ENCODE results near the gene EPN1.

Gene EPN1

GRCh38 chr19:55679343-55680257 is 4.6 kb downstream of the EPN1 start:
- no peak for DNase-seq (ENCODE audit: low spot score)

GRCh38 chr19:55680339-55681130 is 5.5 kb downstream of the EPN1 start:
- no peak for DNase-seq (ENCODE audit: low spot score)

- no peak for DNase-seq (ENCODE audit: low spot score)
Observed at GRCh38 chr19:55681131-55682092, 6.4 kb downstream of the EPN1 start.

GRCh38 chr19:55683449-55684261 is 8.6 kb downstream of the EPN1 start:
- DNase-seq (ENCODE audit: low spot score) = no peak

- DNase-seq (ENCODE audit: low spot score) = no peak
Observed at GRCh38 chr19:55684946-55685681, 10.1 kb downstream of the EPN1 start.

- DNase-seq (ENCODE audit: low spot score) = no peak
Observed at GRCh38 chr19:55685776-55686175, 10.8 kb downstream of the EPN1 start.

- DNase-seq (ENCODE audit: low spot score) = no peak
Observed at GRCh38 chr19:55686311-55687050, 11.5 kb downstream of the EPN1 start.

GRCh38 chr19:55687281-55688201 is 12.5 kb downstream of the EPN1 start:
- no peak for DNase-seq (ENCODE audit: low spot score)

GRCh38 chr19:55688422-55689218 is 13.6 kb downstream of the EPN1 start:
- DNase-seq (ENCODE audit: low spot score) = no peak

GRCh38 chr19:55689411-55690108 is 14.5 kb downstream of the EPN1 start:
- no peak for DNase-seq (ENCODE audit: low spot score)

GRCh38 chr19:55690109-55690768 is 15.2 kb downstream of the EPN1 start:
- no peak for DNase-seq (ENCODE audit: low spot score)

- no peak for DNase-seq (ENCODE audit: low spot score)
Observed at GRCh38 chr19:55690769-55691545, 15.9 kb downstream of the EPN1 start.

- no peak for DNase-seq (ENCODE audit: low spot score)
Observed at GRCh38 chr19:55691561-55692481, 16.8 kb downstream of the EPN1 start.

- no peak for DNase-seq (ENCODE audit: low spot score)
Observed at GRCh38 chr19:55692681-55693081, 17.7 kb downstream of the EPN1 start.
